Measurements from ENCODE around the gene DHRS4.
"Not testable (repeated sequence)": the region's sequence is repeated elsewhere in the genome, so short reads cannot be mapped to it uniquely, and the experiment has no call there.

The DHRS4 gene

GRCh38 chr14:23939607-23940326 is 13.8 kb upstream of the DHRS4 start:
- in situ Hi-C loops (cut with HindIII; ENCODE audit: low sequenced_read_pairs), result no loop called here

GRCh38 chr14:23941230-23941629 is 12.3 kb upstream of the DHRS4 start:
- in situ Hi-C loops (cut with HindIII; ENCODE audit: low sequenced_read_pairs), result no loop called here

GRCh38 chr14:23941669-23942068 is 11.9 kb upstream of the DHRS4 start:
- in situ Hi-C loops (cut with HindIII; ENCODE audit: low sequenced_read_pairs), result no loop called here

- in situ Hi-C loops (cut with HindIII; ENCODE audit: low sequenced_read_pairs), result no loop called here
Measured at GRCh38 chr14:23942587-23942986, 11.0 kb upstream of the DHRS4 start.

- in situ Hi-C loops (cut with HindIII; ENCODE audit: low sequenced_read_pairs), result not testable (repeated sequence)
Measured at GRCh38 chr14:23949069-23949468, 4.5 kb upstream of the DHRS4 start.

GRCh38 chr14:23950411-23951135 is 3.0 kb upstream of the DHRS4 start:
- in situ Hi-C loops (cut with HindIII; ENCODE audit: low sequenced_read_pairs), result no loop called here

GRCh38 chr14:23951136-23951466 is 2.5 kb upstream of the DHRS4 start:
- in situ Hi-C loops (cut with HindIII; ENCODE audit: low sequenced_read_pairs), result not testable (repeated sequence)

- in situ Hi-C loops (cut with HindIII; ENCODE audit: low sequenced_read_pairs), result no loop called here
Measured at GRCh38 chr14:23951590-23952201, 1.9 kb upstream of the DHRS4 start.

- in situ Hi-C loops (cut with HindIII; ENCODE audit: low sequenced_read_pairs), result not testable (repeated sequence)
Measured at GRCh38 chr14:23953116-23953463, 480 bp upstream of the DHRS4 start.

- in situ Hi-C loops (cut with HindIII; ENCODE audit: low sequenced_read_pairs), result not testable (repeated sequence)
Measured at GRCh38 chr14:23954279-23954614, 677 bp downstream of the DHRS4 start.

GRCh38 chr14:23954965-23955364 is 1.4 kb downstream of the DHRS4 start:
- in situ Hi-C loops (cut with HindIII; ENCODE audit: low sequenced_read_pairs), result not testable (repeated sequence)

- in situ Hi-C loops (cut with HindIII; ENCODE audit: low sequenced_read_pairs), result not testable (repeated sequence)
Measured at GRCh38 chr14:23955811-23956210, 2.2 kb downstream of the DHRS4 start.

- in situ Hi-C loops (cut with HindIII; ENCODE audit: low sequenced_read_pairs), result not testable (repeated sequence)
Measured at GRCh38 chr14:23957913-23958569, 4.5 kb downstream of the DHRS4 start.

- in situ Hi-C loops (cut with HindIII; ENCODE audit: low sequenced_read_pairs), result not testable (repeated sequence)
Measured at GRCh38 chr14:23960899-23961298, 7.3 kb downstream of the DHRS4 start.

- in situ Hi-C loops (cut with HindIII; ENCODE audit: low sequenced_read_pairs), result not testable (repeated sequence)
Measured at GRCh38 chr14:23961704-23962103, 8.1 kb downstream of the DHRS4 start.

- in situ Hi-C loops (cut with HindIII; ENCODE audit: low sequenced_read_pairs), result not testable (repeated sequence)
Measured at GRCh38 chr14:23969130-23969480, 15.5 kb downstream of the DHRS4 start.

- in situ Hi-C loops (cut with HindIII; ENCODE audit: low sequenced_read_pairs), result not testable (repeated sequence)
Measured at GRCh38 chr14:23969481-23970282, 16.1 kb downstream of the DHRS4 start.

GRCh38 chr14:23970283-23970659 is 16.7 kb downstream of the DHRS4 start:
- in situ Hi-C loops (cut with HindIII; ENCODE audit: low sequenced_read_pairs), result not testable (repeated sequence)

- in situ Hi-C loops (cut with HindIII; ENCODE audit: low sequenced_read_pairs), result not testable (repeated sequence)
Measured at GRCh38 chr14:23973178-23973577, 19.6 kb downstream of the DHRS4 start.

- in situ Hi-C loops (cut with HindIII; ENCODE audit: low sequenced_read_pairs), result not testable (repeated sequence)
Measured at GRCh38 chr14:23974041-23974440, 20.5 kb downstream of the DHRS4 start.

GRCh38 chr14:23977208-23977607 is 23.6 kb downstream of the DHRS4 start:
- in situ Hi-C loops (cut with HindIII; ENCODE audit: low sequenced_read_pairs), result not testable (repeated sequence)
